Measurements from ENCODE around the gene ZNF212.

GRCh38 chr7:149293946-149294633 lies 54.6 kb downstream of the ZNF212 start:
- no peak for TF ChIP-seq CTCF (IDR thresholded peaks at IDR 0.05)
- no peak for TF ChIP-seq POLR2A (IDR thresholded peaks at IDR 0.05)

Measured in right lobe of liver (tissue), 4 donors.